Cardiac fibroblast (primary cell): ENCODE data around the gene TPRN.

Experiments
- DNase-seq, 2 donors: peaks; one replicate each; pipeline versions ENCODE4 v3.0.0 to v3.0.0-alpha.2; 2010; ENCODE audit warnings: low read depth in 2 of 2
- H3K4me3 ChIP-seq, 2 donors: replicated peaks in 1 of 2; 1 replicate in 1 of 2; 2 replicates in 1 of 2; pipeline ENCODE4 v1.5.1; 2011; ENCODE audit warnings: low read depth in 2 of 2, low read length in 2 of 2, mild to moderate bottlenecking in 2 of 2, moderate library complexity in 1 of 2
- CTCF ChIP-seq: IDR thresholded peaks from one replicate; pipeline ENCODE4 v1.5.1; 2011; ENCODE audit warnings: low read depth, mild to moderate bottlenecking, low read length, inconsistent platforms

The TPRN gene

GRCh38 chr9:137178939-137179630, 21.5 kb downstream of the TPRN start:
- no peak for DNase-seq
- no peak overlapping the region for H3K4me3 ChIP-seq
- TF ChIP-seq CTCF, result no peak

GRCh38 chr9:137178201-137178938, 22.2 kb downstream of the TPRN start:
- H3K4me3 ChIP-seq, result no peak overlapping the region
- TF ChIP-seq CTCF, result no peak
- DNase-seq, result peak in 1 of 2 donors; percentile 12

- peak; percentile 46 to 50 for DNase-seq
- no peak overlapping the region for H3K4me3 ChIP-seq
- TF ChIP-seq CTCF, result peak; percentile 78
Observed at GRCh38 chr9:137176302-137177182, 24.0 kb downstream of the TPRN start.

GRCh38 chr9:137175345-137175961, 25.1 kb downstream of the TPRN start:
- DNase-seq, result no peak
- TF ChIP-seq CTCF, result peak; percentile 2

GRCh38 chr9:137174722-137175293, 25.7 kb downstream of the TPRN start:
- DNase-seq, result no peak
- no peak overlapping the region for H3K4me3 ChIP-seq
- no peak for TF ChIP-seq CTCF

More at GRCh38 chr9:137175345-137175961, 25.1 kb downstream of the TPRN start:
- no peak overlapping the region for H3K4me3 ChIP-seq
